Sigmoid colon (tissue), 7 donors: ENCODE results near the gene PRDM16. TPM values are rescaled to one million over a fixed set of nuclear protein-coding genes. Genes with fewer than 3 reads are reported as not detected.

Source experiments
- DNase-seq: peaks from one replicate; pipeline ENCODE4 v3.0.0-alpha.2; 2019
- H3K27ac ChIP-seq, 4 donors: fragments of 200-600 bp; sonication (generic); one replicate each; pipeline ENCODE4 v1.5.1; 2016 to 2019; ENCODE audit warnings: mild to moderate bottlenecking in 1 of 4
- H3K27me3 ChIP-seq, 3 donors: fragments of 200-600 bp; sonication (generic); one replicate each; pipeline ENCODE4 v1.5.1; 2019; ENCODE audit warnings: mild to moderate bottlenecking in 1 of 3
- H3K36me3 ChIP-seq, 4 donors: fragments of 200-600 bp; sonication (generic); one replicate each; pipeline ENCODE4 v1.5.1; 2016 to 2019
- H3K4me1 ChIP-seq, 4 donors: fragments of 200-600 bp; sonication (generic); one replicate each; pipeline ENCODE4 v1.5.1; 2017 to 2019
- H3K4me3 ChIP-seq, 4 donors: fragments of 200-600 bp; sonication (generic); one replicate each; pipeline ENCODE4 v1.5.1; 2017 to 2019; ENCODE audit warnings: mild to moderate bottlenecking in 2 of 4, moderate library complexity in 1 of 4
- H3K9me3 ChIP-seq, 4 donors: fragments of 200-600 bp in 3 of 4; sonication (generic) in 3 of 4; one replicate each; pipeline versions ENCODE4 v1.5.1 to v1.6.1; 2013 to 2019
- EP300 ChIP-seq, 4 donors: sonication (generic); formaldehyde crosslinking; IDR thresholded peaks; one replicate each; pipeline ENCODE4 v1.6.1; 2017; ENCODE audit warnings: antibody characterized with exemption in 4 of 4
- POLR2A ChIP-seq, 2 donors: fragments of 450-650 bp; IDR thresholded peaks; one replicate each; pipeline ENCODE4 v1.6.1; 2016; ENCODE audit warnings: antibody characterized with exemption in 2 of 2, mild to moderate bottlenecking in 2 of 2, moderate library complexity in 2 of 2
- POLR2AphosphoS5 ChIP-seq, 4 donors: sonication (generic); formaldehyde crosslinking; IDR thresholded peaks; one replicate each; pipeline ENCODE4 v1.6.1; 2017; ENCODE audit warnings: antibody characterized with exemption in 4 of 4
- WGBS, 2 donors: extraction: QIAGEN DNeasy Blood & Tissue Kit; methylation state at CpG; one replicate each; pipeline ENCODE4 v1.1.7; 2013; 5-methylcytosine and 5-hydroxymethylcytosine counted together
- intact Hi-C: fragments of 100-400 bp; cut with DNase I; formaldehyde crosslinking; loops from one replicate; pipeline ENCODE4 v1.15.1; 2023
- polyA plus RNA-seq, 3 donors: library from polyadenylated mRNA; stranded (reverse); fragments of 200-250 nt; gene quantifications; one replicate each; pipeline ENCODE4 v1.2.3, GENCODE V29; 2013
- total RNA-seq, 4 donors: library from RNA; depleted of rRNA; stranded (reverse); fragments of >200 nt; gene quantifications; one replicate each; pipeline ENCODE4 v1.1.0, GENCODE V29; 2016
- TF ChIP-seq, protein P1 (sequence below), 4 experiments: fragments of 450-650 bp in 3 of 4; fragments of 200-600 bp in 1 of 4; IDR thresholded peaks; one replicate each; pipeline ENCODE4 v1.5.1; 2016 to 2019; ENCODE audit warnings: antibody characterized with exemption in 4 of 4, mild to moderate bottlenecking in 3 of 4, moderate library complexity in 2 of 4
- donor health status: healthy with polysubstance abuse.
- donor health status: Bipolar disorder and iron deficiency.
- donor health status: healthy.

The PRDM16 gene
- total and polyA plus RNA-seq, 7 donors = under 0.01 to 1.7 (median 0.49) TPM

DNA sequence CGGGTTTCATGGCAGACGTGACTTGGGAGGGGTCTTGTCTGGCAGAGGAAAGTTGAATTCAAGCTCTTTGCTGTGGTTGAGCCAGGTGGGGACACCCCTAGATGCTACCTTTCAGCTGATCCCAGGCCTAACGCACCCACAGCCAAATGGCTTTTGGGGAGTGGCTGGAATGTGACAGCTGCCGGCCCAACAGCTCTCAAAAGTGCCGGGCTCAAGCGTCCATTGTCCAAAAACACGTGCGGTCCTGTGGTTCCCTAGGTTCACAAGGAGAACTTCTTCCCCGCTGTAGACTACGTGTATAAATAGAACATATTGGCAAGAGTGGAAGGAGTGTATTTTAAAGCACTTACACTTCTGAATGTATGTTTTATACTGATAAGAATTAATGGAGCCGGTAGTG lies 298.4 kb downstream of the PRDM16 start:
- DNase-seq = no peak
- intact Hi-C loops = no loop called here
- TF ChIP-seq POLR2AphosphoS5 (IDR thresholded peaks at IDR 0.05) (no peak), POLR2A (IDR thresholded peaks at IDR 0.05) (no peak)
- 74 to 77% methylated on average over 11 of the region's 11 CpGs for WGBS, 2 donors
- H3K4me1 ChIP-seq = peaks cover 0 to 32% (median 24%) of the 10 kb centered on the region in 4 donors
- no peaks in the 10 kb centered on the region for H3K36me3 ChIP-seq
- peaks cover 0 to 26% (median 17%) of the 10 kb centered on the region in 3 donors for H3K27me3 ChIP-seq
- no peak overlapping the region for H3K27ac ChIP-seq
- no peak overlapping the region for H3K4me3 ChIP-seq
- H3K9me3 ChIP-seq = no peaks in the 10 kb centered on the region

DNA sequence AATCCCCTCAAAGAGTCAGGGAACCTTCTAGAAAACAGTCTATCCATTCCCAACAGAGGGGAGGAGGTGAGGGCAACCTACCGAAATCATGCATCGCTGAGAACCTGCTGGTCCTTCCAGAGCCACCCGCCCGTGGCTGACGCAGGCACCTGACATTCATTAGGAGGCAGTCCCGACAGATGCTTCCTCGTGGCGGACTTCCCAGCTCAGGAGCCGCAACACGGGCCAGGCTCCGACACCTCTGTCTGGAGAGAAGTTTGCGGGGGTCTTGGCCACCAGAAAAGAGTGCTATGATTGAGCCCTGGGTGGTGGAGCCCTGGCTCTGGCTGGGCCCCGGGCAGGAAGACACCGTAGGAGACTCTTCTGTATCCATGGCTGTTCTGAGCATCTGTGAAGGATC lies 299.1 kb downstream of the PRDM16 start:
- Histone ChIP-seq H3K27ac (peak overlapping the region in 2 of 4 donors; percentile 16 to 75), H3K36me3 (no peaks in the 10 kb centered on the region), H3K27me3 (peaks cover 0 to 23% (median 15%) of the 10 kb centered on the region in 3 donors), H3K4me1 (peaks cover 0 to 32% (median 24%) of the 10 kb centered on the region in 4 donors), H3K9me3 (no peaks in the 10 kb centered on the region), H3K4me3 (no peak overlapping the region)
- 88 to 93% methylated on average over 14 of the region's 14 CpGs for WGBS, 2 donors
- TF ChIP-seq POLR2AphosphoS5 (IDR thresholded peaks at IDR 0.05) (no peak), POLR2A (IDR thresholded peaks at IDR 0.05) (no peak), EP300 (IDR thresholded peaks at IDR 0.05) (no peak)
- TF ChIP-seq, protein P1, sequence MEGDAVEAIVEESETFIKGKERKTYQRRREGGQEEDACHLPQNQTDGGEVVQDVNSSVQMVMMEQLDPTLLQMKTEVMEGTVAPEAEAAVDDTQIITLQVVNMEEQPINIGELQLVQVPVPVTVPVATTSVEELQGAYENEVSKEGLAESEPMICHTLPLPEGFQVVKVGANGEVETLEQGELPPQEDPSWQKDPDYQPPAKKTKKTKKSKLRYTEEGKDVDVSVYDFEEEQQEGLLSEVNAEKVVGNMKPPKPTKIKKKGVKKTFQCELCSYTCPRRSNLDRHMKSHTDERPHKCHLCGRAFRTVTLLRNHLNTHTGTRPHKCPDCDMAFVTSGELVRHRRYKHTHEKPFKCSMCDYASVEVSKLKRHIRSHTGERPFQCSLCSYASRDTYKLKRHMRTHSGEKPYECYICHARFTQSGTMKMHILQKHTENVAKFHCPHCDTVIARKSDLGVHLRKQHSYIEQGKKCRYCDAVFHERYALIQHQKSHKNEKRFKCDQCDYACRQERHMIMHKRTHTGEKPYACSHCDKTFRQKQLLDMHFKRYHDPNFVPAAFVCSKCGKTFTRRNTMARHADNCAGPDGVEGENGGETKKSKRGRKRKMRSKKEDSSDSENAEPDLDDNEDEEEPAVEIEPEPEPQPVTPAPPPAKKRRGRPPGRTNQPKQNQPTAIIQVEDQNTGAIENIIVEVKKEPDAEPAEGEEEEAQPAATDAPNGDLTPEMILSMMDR (IDR thresholded peaks at IDR 0.05) = no peak
- no peak for DNase-seq
- intact Hi-C loops = no loop called here

DNA sequence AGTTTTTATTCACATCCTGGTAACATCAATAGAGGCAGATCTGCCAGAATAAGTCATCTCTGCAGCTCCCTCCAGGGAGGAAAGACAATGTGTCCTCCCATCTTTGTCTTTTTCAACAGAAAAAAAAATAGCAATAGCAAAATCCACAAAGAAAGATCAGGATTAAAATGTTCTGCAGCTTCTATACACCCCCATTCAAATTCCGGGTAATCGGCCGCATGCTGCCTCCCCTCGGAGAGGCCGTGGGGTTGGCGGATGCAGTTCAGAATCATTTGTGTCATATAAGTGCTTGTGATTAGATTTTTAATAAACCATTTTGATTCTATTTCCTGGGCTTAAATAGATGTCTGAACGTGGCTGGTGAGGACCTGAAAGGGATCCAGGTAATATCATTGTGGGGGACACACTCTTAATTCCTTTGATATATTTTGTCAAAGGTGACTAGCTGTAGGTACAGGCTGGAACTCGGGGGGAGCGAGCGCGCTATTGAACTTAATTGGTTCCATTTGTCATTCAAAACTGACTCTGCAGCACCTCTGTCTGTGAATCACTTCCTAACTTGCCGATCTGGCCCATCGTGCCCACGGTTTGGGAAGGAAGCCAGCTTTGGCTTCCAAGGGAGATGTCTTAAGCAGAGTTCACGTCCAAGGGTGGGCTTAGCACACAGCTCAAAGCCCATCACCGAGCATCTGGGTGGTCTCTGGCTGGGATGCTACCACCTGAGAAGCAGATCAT lies 299.9 kb downstream of the PRDM16 start:
- TF ChIP-seq EP300 (IDR thresholded peaks at IDR 0.05) = no peak
- TF ChIP-seq, protein P1 (IDR thresholded peaks at IDR 0.05) = no peak
- no peak for TF ChIP-seq POLR2AphosphoS5 (IDR thresholded peaks at IDR 0.05)
- TF ChIP-seq POLR2A (IDR thresholded peaks at IDR 0.05) = no peak
- Histone ChIP-seq H3K9me3 (no peaks in the 10 kb centered on the region), H3K27ac (peak overlapping the region; percentile 45 to 75 (median 69)), H3K4me3 (no peak overlapping the region), H3K36me3 (no peaks in the 10 kb centered on the region), H3K27me3 (peaks cover 0 to 19% (median 8%) of the 10 kb centered on the region in 3 donors), H3K4me1 (peaks cover 0 to 32% (median 24%) of the 10 kb centered on the region in 4 donors)
- no peak for DNase-seq
- 76 to 79% methylated on average over 16 of the region's 16 CpGs for WGBS, 2 donors
- intact Hi-C loops = no loop called here

DNA sequence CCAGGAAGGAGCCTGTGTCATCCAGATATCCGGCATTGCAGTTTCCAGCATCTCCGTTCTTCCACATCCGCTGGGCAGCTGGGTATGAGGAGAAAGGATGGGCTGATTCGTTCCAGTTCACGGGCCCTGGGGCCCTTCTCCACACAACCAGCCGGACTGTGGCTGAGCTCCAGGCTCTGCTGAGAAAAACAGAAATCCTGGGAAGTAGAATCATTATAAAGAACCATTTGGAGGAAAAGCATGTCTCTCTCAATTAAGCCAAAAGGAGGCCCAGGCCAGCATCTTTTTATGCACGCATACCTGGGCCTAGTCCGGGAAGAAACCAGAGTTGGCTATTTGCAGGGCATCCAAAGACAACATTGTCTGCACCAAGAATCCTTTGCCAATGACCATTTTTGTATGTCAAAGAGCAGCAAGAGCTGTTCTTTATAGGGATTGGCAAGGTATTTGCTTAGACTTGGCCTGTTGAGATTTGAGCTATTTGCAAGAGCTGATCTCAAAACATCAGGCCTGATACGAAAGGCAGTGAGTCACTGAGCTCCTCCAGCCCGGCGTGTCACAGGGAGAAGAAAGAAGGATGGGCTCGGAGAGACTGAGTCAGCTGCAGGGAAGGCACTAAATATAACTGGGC lies 300.6 kb downstream of the PRDM16 start:
- WGBS, 2 donors = 85 to 91% methylated on average over 12 of the region's 12 CpGs
- Histone ChIP-seq H3K4me1 (peaks cover 0 to 32% (median 24%) of the 10 kb centered on the region in 4 donors), H3K27me3 (peaks cover 0 to 17% (median 1%) of the 10 kb centered on the region in 3 donors), H3K27ac (peak overlapping the region; percentile 45 to 75 (median 69)), H3K9me3 (no peaks in the 10 kb centered on the region), H3K4me3 (no peak overlapping the region), H3K36me3 (no peaks in the 10 kb centered on the region)
- no peak for TF ChIP-seq EP300 (IDR thresholded peaks at IDR 0.05)
- TF ChIP-seq POLR2AphosphoS5 (IDR thresholded peaks at IDR 0.05) = peak in 3 of 4 donors; percentile 31 to 40 (median 38)
- peak; percentile 79 for DNase-seq
- intact Hi-C loops = no loop called here

DNA sequence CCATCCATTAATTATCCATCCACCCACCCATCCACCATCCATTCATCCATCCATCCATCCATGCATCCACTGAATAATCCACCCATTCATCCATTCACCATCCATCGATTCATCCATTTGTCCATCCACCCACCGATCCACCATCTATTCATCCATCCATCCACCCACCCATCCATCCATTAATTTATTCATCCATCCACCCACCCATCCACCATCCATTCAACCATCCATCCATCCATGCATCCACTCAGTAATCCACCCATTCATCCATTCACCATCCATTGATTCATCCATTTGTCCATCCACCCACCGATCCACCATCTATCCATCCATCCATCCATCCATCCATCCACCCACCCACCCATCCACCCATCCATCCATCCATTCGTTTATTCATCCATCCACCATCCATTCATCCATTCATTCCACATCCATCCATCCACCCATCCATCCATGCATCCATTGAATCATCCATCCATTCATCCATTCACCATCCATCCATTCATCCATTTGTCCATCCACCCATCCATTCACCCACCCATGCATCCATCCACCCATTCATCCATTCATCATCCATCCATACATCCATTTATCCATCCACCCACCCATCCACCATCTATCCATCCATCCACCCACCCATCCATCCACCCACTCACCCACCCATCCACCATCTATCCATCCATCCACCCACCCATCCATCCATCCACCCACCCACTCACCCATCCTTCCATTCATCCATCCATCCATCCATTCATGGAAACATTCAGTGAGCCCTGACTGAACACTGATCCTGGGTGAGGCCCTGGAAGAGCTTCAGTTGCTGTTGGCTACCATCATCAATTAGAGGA lies 302.1 kb downstream of the PRDM16 start:
- Histone ChIP-seq H3K27me3 (peaks cover 0 to 12% (median 0%) of the 10 kb centered on the region in 3 donors), H3K27ac (peak overlapping the region in 3 of 4 donors; percentile 65 to 75 (median 73)), H3K36me3 (no peaks in the 10 kb centered on the region), H3K4me3 (no peak overlapping the region), H3K9me3 (no peaks in the 10 kb centered on the region), H3K4me1 (peaks cover 0 to 27% (median 22%) of the 10 kb centered on the region in 4 donors)
- DNase-seq = no peak
- no peak for TF ChIP-seq POLR2A (IDR thresholded peaks at IDR 0.05)
- TF ChIP-seq, protein P1 (IDR thresholded peaks at IDR 0.05) = no peak
- TF ChIP-seq POLR2AphosphoS5 (IDR thresholded peaks at IDR 0.05) = no peak
- TF ChIP-seq EP300 (IDR thresholded peaks at IDR 0.05) = no peak
- intact Hi-C loops = no loop called here
- WGBS, 2 donors = 82 to 93% methylated on average over 4 of the region's 4 CpGs
